ENCODE measurements around the gene RUNDC1.
"Not testable (repeated sequence)": the region's sequence is repeated elsewhere in the genome, so short reads cannot be mapped to it uniquely, and the experiment has no call there.

Gene RUNDC1

DNA sequence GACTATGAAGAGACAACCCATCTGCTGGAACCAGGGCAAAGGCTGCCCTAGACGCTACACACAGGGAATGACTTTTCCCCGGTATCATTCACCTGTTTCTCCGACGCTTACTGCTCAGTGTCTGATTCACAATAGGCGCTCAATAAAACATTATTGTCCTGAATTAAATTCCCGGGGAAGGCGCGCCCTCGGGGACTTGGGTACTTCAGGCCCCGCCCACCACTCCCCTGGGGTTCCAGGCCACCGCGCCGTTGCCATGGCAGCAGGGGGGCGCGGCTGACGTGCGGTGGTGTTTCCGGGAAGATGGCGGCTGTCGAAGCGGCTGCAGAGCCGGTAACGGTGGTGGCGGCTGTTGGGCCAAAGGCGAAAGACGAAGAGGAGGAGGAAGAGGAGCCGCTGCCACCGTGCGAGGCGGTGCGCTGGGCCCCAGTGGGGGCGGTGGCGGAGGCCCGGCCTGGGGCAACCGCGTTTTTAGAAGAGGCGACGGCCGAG, at the start of gene RUNDC1:
Gene RUNDC1 (plus strand): TSS at position 292 of the 492 bp plus-strand sequence. CDS start 12 bp downstream, at position 304.
- peak; percentile 93 for DNase-seq (ENCODE audit: low read depth, low spot score)

DNA sequence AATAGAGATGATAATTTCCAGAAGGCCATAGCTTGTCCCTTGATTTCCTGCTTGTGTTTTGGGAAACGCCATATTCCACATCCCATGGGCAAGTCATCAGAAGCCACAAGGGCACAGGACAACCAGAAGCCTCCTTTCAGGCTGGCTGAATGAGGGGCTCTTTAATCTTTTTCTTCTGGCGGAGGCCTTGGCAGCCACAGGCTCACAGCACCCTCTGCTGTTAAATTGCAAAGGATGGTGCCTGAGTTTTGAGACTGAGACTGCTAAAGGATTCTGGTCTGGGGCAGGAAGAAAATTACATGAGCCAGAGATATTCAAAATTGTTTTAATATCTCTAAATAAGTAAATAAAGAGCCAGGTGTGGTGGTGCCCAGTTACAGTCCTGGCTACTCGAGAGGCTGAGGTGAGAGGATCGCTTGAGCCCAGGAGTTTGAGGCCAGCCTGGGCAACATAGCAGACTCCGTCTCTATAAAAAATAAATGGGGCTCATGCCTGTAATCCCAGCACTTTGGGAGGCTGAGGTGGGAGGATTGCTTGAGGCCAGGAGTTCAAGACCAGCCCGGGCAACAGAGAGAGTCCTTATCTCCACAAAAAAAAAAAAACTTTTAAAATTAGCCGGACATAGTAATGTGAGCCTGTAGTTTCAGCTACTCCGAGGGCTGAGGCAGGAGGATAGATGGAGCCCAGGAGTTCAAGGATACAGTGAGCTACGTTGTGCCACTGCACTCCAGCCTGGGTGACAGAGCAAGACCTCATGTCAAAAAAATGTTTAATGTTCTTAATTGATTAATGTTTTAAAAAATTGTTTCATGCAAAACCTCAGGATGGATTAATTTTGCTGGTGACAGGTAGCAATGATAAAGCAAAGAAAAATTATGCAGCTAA, 42.4 kb upstream of the RUNDC1 start:
- peak; percentile 79 for DNase-seq (ENCODE audit: low read depth, low spot score)

- no peak for DNase-seq (ENCODE audit: low read depth, low spot score)
These were observed 36.2 kb upstream of the RUNDC1 start for GRCh38 chr17:42944211-42944610.

DNA sequence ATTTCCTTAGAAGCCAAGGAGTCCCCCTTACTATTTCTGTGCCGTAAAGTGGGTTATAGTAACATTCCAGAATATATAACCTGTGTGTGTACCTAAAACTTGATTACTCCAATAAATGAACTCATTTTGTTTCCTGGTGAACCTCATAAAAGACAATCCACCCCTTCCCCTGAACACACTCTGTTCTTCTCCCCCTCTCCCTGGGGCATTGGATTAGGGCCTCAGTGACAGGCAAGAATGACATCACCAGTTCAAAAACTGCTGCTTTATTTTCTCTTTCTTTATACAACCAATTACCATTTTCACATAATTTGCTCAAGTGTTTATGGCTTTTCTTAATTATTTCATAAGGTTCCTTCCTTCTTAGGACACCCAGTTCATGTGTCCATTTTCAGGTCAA, 33.6 kb upstream of the RUNDC1 start:
- DNase-seq (ENCODE audit: low read depth, low spot score): no peak

DNA sequence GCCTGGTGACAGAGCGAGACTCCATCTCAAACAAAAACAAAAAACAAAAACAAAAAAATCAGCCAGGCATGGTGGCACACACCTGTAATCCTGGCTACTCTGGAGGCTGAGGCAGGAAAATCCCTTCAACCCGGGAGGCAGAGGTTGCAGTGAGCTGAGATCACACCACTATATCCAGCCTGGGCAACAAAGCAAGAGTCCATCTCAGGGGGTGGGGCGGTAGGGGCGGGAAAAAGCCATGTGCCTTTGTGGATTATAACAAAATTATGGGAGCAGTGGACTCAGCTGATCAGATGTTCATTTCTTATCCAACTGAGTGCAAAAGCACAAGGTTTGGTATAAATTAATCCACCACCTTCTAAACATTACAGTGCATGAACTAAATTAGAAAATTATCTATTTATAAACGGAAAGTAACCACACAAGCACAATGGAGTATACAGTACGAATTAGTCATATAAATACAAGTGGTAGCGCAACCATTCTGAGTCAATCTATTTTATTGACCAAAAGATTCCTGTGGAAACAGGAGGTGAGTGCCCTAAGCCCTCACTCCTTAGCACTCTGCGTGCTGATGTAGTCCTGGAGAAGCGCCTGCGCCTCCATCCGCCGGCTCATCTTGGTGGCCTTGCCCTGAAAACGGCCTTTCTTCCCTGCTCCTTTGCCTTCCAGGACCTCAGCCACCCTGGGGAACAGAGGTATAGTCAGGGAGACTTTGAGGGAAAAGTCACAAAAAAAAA, 30.2 kb upstream of the RUNDC1 start:
- DNase-seq (ENCODE audit: low read depth, low spot score): no peak

DNA sequence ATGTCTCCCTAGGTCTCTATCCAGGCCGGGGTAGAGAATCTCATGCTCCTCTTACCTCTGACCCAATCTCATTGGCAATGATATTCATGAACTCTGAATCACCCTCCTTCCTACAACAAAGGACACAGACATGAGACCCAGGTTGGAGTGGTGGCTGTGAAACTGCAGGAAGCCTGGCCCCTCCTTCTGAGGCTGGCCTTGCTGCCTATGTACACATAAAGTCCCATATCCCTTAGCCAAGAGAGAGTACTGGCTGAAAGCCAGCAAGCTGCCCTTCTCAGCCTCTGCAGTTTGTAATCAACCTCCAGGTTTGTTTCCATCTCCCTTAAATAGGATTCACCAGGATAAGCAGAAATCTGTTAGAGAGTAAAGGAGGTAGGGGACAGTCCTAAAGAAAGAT, 26.7 kb upstream of the RUNDC1 start:
- DNase-seq (ENCODE audit: low read depth, low spot score): no peak

- DNase-seq (ENCODE audit: low read depth, low spot score): peak; percentile 98
These were observed 16.0 kb upstream of the RUNDC1 start, which contains the start of gene AARSD1 for GRCh38 chr17:42964161-42964932. Gene AARSD1, minus strand, starts transcription at chr17:42964454. Its CDS starts 14 bp downstream, at chr17:42964440.

- DNase-seq (ENCODE audit: low read depth, low spot score): no peak
These were observed 12.4 kb upstream of the RUNDC1 start for GRCh38 chr17:42967925-42968324.

GRCh38 chr17:42969001-42969581, 11.3 kb upstream of the RUNDC1 start:
- no peak for DNase-seq (ENCODE audit: low read depth, low spot score)

DNA sequence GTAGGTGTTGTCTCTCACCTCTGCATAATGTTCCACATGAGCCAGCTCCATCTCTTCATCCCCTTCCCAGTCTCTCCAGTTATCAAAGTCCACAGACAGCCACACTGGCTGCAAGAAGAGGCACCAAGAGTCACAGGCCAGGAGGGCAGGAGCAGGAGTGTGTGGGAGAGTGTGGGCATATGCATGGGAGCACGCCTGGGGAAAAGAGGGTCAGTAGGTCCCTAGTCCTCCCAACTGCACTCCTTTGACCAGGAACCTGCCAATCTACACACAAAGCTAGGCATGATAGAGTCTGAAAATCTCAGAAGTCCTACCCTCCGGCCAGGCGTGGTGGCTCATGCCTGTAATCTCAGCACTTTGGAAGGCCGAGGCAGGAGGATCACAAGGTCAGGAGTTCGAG, 8.8 kb upstream of the RUNDC1 start:
- DNase-seq (ENCODE audit: low read depth, low spot score): no peak

DNA sequence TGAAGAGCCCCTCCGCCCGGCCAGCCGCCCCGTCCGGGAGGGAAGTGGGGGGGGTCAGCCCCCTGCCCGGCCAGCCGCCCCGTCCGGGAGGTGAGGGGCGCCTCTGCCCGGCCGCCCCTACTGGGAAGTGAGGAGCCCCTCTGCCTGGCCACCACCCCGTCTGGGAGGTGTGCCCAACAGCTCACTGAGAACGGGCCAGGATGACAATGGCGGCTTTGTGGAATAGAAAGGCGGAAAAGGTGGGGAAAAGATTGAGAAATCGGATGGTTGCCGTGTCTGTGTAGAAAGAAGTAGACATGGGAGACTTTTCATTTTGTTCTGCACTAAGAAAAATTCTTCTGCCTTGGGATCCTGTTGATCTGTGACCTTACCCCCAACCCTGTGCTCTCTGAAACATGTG, 7.0 kb upstream of the RUNDC1 start:
- not testable (repeated sequence) for DNase-seq (ENCODE audit: low read depth, low spot score)

DNA sequence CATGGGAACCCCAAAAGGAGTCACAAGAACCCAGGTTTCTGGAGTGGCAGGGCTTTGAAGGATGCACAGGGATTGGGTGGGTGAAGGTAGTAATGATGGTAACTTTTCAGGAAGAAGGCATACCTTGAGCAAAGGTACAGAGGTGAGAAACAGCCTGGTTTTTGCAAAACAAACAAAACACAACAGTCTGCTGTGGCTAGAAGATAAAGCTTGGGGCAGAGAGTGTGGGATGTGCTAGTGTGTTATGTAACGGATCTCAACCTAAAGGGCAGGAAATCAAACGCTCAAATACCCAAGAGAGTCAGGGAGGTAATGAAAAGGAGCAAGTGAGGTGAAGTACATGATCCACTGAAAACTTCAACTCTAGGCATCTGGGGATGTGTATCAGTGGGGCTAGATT, 5.1 kb upstream of the RUNDC1 start:
- DNase-seq (ENCODE audit: low read depth, low spot score): no peak

GRCh38 chr17:42975701-42976100, 4.7 kb upstream of the RUNDC1 start:
- not testable (repeated sequence) for DNase-seq (ENCODE audit: low read depth, low spot score)

DNA sequence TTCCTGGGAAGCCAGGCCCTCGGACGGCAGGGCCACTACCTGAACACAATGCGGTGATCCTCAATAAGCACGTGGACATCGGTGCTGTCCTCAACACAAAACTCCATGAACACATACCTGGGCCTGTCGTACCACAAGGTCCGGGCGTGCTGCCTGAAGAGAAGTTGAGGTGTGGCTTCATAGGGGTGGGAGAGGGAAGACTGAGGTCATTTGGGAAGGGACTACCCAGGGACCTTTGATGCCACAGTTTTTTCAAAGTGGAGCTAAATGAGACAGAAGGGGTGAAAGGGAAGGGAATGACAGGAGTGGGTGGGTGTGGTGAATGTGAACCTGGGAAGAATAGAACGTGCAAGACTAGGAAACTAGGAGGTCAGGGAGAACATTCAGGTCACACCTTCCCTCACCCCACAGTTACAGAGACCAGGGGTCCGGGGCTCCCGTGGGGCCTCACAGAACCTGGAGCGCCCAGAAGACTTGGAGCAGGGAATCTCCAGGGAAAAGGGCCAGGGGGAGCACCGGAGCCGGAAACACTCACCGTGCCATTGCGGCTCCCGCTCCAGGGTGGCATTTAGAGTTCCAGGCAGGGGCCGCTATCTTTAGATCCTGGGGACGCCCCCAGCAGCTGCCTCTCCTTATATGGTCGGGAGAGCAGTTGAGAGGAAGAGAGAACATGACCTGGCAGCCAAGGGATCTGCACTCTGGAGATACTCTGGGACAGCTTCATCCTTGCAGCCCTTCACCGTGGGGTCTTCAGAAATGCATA, 673 bp upstream of the RUNDC1 start, which contains the start of gene PTGES3L:
Gene PTGES3L (minus strand): TSS at position 570 of the 763 bp plus-strand sequence. CDS start 27 bp downstream, at position 543.
- DNase-seq (ENCODE audit: low read depth, low spot score): peak; percentile 87

DNA sequence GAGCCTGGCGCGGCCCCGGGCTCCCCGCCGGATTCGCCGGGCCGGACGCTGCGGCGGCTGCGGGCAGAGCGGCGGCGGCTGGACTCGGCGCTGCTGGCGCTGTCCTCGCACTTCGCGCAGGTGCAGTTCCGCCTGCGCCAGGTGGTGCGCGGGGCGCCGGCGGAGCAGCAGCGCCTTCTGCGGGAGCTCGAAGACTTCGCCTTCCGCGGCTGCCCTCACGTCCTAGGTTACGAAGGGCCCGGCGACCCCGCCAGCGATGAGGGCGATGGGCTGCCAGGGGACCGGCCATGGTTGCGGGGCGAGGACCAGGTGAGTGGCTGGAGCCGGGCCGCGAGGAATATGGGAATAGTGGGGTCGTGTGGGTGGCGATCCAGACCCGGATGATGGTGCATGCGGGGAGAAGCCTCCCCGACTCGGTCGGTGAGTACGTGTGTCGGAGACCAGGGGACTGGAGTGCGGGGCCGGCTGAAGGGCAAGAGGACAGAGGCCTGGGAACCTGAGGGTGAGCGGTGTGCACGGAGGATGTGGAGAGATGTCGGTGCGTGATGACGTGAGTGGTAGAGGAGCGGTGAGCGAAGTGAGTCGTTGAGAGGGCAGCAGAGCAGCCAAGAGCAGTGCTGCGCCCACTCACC, 517 bp downstream of the RUNDC1 start:
- DNase-seq (ENCODE audit: low read depth, low spot score): peak; percentile 74

- DNase-seq (ENCODE audit: low read depth, low spot score): no peak
These were observed 1.9 kb downstream of the RUNDC1 start for GRCh38 chr17:42982266-42982665.

DNA sequence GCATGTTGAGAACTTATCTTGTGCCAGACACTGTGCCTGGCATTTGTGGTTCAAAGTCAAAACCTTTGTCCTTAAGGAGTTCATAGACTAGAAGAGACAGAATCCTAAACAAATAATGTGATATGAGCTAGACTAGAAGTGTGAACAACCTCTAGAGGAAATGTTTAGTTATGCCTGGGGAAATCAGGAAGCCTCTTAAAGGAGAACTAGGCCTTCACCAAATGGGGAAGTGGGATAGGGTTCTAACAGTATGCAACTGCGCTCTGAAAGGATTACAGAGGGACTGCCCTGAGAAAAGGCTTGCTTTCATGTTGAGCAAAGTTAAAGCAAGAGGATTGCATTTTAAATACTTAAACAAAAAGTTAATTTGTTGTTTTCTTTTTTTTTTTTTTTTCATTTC, 4.9 kb downstream of the RUNDC1 start:
- no peak for DNase-seq (ENCODE audit: low read depth, low spot score)

- DNase-seq (ENCODE audit: low read depth, low spot score): no peak
These were observed 8.8 kb downstream of the RUNDC1 start for GRCh38 chr17:42989141-42989540.

DNA sequence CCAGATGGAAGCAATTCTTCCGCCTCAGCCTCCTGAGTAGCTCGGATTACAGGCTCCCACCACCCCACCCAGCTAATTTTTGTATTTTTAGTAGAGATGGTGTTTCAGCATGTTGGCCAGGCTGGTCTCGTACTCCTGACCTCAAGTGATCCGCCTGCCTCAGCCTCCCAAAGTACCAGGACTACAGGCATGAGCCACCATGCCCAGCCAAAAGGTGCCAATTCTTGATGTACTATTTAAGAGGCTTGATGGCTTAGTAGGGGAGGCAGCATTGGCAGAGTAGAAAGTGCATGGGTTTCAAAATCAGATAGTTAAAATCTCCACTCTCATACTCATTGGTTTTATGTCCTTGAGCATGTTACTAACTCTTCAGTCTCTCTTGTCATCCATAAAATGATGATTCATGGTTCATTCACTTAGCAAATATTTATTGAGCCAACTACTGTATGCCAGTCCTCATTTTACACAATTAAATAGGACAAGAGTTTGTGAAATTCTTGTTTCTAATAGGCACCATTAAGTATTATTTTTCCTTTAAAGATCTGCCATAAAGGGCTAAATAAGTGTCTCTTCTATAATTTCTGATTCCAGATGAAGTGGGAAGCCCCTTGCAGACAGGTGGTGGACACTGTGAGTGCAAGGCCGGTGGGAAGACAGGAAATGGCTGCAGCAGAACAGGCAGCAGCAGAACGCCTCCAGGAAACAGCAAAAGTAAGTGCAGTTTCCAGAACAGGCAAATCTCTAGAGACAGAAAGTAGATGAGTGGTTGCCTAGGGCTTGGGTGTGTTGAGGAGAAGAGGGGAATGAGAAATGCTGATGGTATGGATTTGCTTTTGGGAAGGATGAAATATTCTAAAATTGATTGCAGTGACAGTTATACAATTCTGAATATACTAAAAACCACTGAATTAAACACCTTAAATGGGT, 9.6 kb downstream of the RUNDC1 start:
- DNase-seq (ENCODE audit: low read depth, low spot score): no peak

Data from ELF-1 (cell line).